HepG2 (cell line): Measurements from ENCODE around the gene MBD5. TPM values are rescaled to one million over a fixed set of nuclear protein-coding genes. Genes with fewer than 3 reads are reported as not detected.
A peak's percentile ranks its signal among the peaks of the same experiment; 100 is the strongest.

Experiments
- ARHGAP35 ChIP-seq: sonication (generic); formaldehyde crosslinking; IDR thresholded peaks from 2 replicates; pipeline ENCODE4 v1.9.0; 2022; ENCODE audit warnings: mild to moderate bottlenecking, inconsistent platforms, moderate library complexity, missing genetic modification reagents, borderline replicate concordance
- BCL6 ChIP-seq: IDR thresholded peaks from 2 replicates; pipeline ENCODE4 v1.6.1; 2016; ENCODE audit warnings: missing genetic modification reagents, missing compliant biosample characterization
- EED ChIP-seq: sonication (generic); formaldehyde crosslinking; IDR thresholded peaks from 2 replicates; pipeline ENCODE4 v1.5.0; 2020; ENCODE audit warnings: mild to moderate bottlenecking, missing genetic modification reagents
- EP300 ChIP-seq, 3 experiments: sonication (generic) in 1 of 3; formaldehyde crosslinking in 1 of 3; IDR thresholded peaks; 2 replicates each; pipeline versions ENCODE4 v1.5.1 to v1.6.1; 2011 to 2020; ENCODE audit warnings: low read depth in 2 of 3, low read length in 2 of 3, borderline replicate concordance in 1 of 3, improper control_type of control experiment in 1 of 3, mild to moderate bottlenecking in 1 of 3, missing genetic modification reagents in 1 of 3, moderate library complexity in 1 of 3
- FOXJ3 ChIP-seq: sonication (generic); formaldehyde crosslinking; IDR thresholded peaks from 2 replicates; pipeline ENCODE4 v1.4.0; 2020; ENCODE audit warnings: missing genetic modification reagents, mild to moderate bottlenecking, borderline replicate concordance
- GTF3A ChIP-seq: sonication (generic); formaldehyde crosslinking; conservative IDR thresholded peaks from 2 replicates; pipeline ENCODE4 v1.4.0; 2020; ENCODE audit warnings: mild to moderate bottlenecking, missing genetic modification reagents
- KDM6A ChIP-seq: IDR thresholded peaks from 2 replicates; pipeline ENCODE4 v1.6.1; 2016; ENCODE audit warnings: low read depth
- KLF15 ChIP-seq: sonication (generic); formaldehyde crosslinking; IDR thresholded peaks from 2 replicates; pipeline ENCODE4 v1.8.1; 2023; ENCODE audit warnings: borderline replicate concordance, mild to moderate bottlenecking, inconsistent platforms, missing genetic modification reagents, mixed read lengths
- LCORL ChIP-seq, 2 experiments: fragments of 450-650 bp in 1 of 2; sonication (generic) in 1 of 2; formaldehyde crosslinking in 1 of 2; IDR thresholded peaks; 2 replicates each; pipeline versions ENCODE4 v1.5.0 to v1.6.1; 2017 to 2020; ENCODE audit warnings: antibody characterized with exemption in 1 of 2, missing genetic modification reagents in 1 of 2
- NR2C2 ChIP-seq: sonication (generic); formaldehyde crosslinking; IDR thresholded peaks from 2 replicates; pipeline ENCODE4 v1.4.0; 2020; ENCODE audit warnings: missing genetic modification reagents, mild to moderate bottlenecking, moderate library complexity, borderline replicate concordance
- PHF5A ChIP-seq: IDR thresholded peaks from one replicate; pipeline ENCODE4 v1.6.1; 2018; ENCODE audit warnings: low read depth, missing genetic modification reagents; ENCODE audit not compliant: unreplicated experiment
- PLRG1 ChIP-seq: fragments of 450-650 bp; conservative IDR thresholded peaks from 2 replicates; pipeline ENCODE4 v1.6.1; 2016
- RBM22 ChIP-seq: fragments of 200-400 bp; formaldehyde crosslinking; optimal IDR thresholded peaks from 2 replicates; pipeline ENCODE3; 2017; ENCODE audit warnings: mild to moderate bottlenecking, low read length, moderate library complexity
- RFX1 ChIP-seq: fragments of 450-650 bp; IDR thresholded peaks from 2 replicates; pipeline ENCODE4 v1.6.1; 2017
- RFX3 ChIP-seq: IDR thresholded peaks from 2 replicates; pipeline ENCODE4 v1.6.1; 2016; ENCODE audit warnings: missing biosample characterization, missing genetic modification reagents
- SMAD3 ChIP-seq: sonication (generic); formaldehyde crosslinking; IDR thresholded peaks from 2 replicates; pipeline ENCODE4 v1.4.0; 2020; ENCODE audit warnings: missing genetic modification reagents
- SMAD9 ChIP-seq: sonication (generic); formaldehyde crosslinking; IDR thresholded peaks from 2 replicates; pipeline ENCODE4 v1.5.1; 2020; ENCODE audit warnings: mild to moderate bottlenecking, missing genetic modification reagents
- SP1 ChIP-seq, 2 experiments: fragments of 450-650 bp in 1 of 2; sonication (generic) in 1 of 2; formaldehyde crosslinking in 1 of 2; IDR thresholded peaks; 2 replicates each; pipeline versions ENCODE4 v1.4.0 to v1.6.1; 2016 to 2020; ENCODE audit warnings: missing genetic modification reagents in 1 of 2
- WIZ ChIP-seq: sonication (generic); formaldehyde crosslinking; IDR thresholded peaks from 2 replicates; pipeline ENCODE4 v1.5.1; 2020; ENCODE audit warnings: mild to moderate bottlenecking, missing genetic modification reagents
- ZNF12 ChIP-seq: sonication (generic); formaldehyde crosslinking; IDR thresholded peaks from 2 replicates; pipeline ENCODE4 v1.5.0; 2020; ENCODE audit warnings: missing genetic modification reagents
- ZNF136 ChIP-seq: sonication (generic); formaldehyde crosslinking; IDR thresholded peaks from 2 replicates; pipeline ENCODE4 v1.8.1; 2022; ENCODE audit warnings: low read depth, mild to moderate bottlenecking, moderate library complexity, missing genetic modification reagents
- ZNF503 ChIP-seq: sonication (generic); formaldehyde crosslinking; IDR thresholded peaks from 2 replicates; pipeline ENCODE4 v1.4.0; 2020; ENCODE audit warnings: missing genetic modification reagents
- ZNF546 ChIP-seq: sonication (generic); formaldehyde crosslinking; conservative IDR thresholded peaks from 2 replicates; pipeline ENCODE4 v1.8.1; 2023; ENCODE audit warnings: mild to moderate bottlenecking, missing genetic modification reagents
- ZNF704 ChIP-seq: sonication (generic); formaldehyde crosslinking; IDR thresholded peaks from 2 replicates; pipeline ENCODE4 v1.8.1; 2023; ENCODE audit warnings: mild to moderate bottlenecking, inconsistent platforms, moderate library complexity, missing genetic modification reagents, borderline replicate concordance
- ZSCAN20 ChIP-seq: sonication (generic); formaldehyde crosslinking; IDR thresholded peaks from 2 replicates; pipeline ENCODE4 v1.4.0; 2020; ENCODE audit warnings: missing genetic modification reagents, mild to moderate bottlenecking, borderline replicate concordance
- polyA plus RNA-seq, 8 experiments: library from polyadenylated mRNA; depleted of rRNA in 3 of 8; stranded (reverse) in 7 of 8; unstranded in 1 of 8; fragments of >200 nt; fragmentation: Illumina TruSeq in 4 of 8; extraction: Trizol in 4 of 8; gene quantifications; 2 replicates each; pipeline versions ENCODE4 v1.2.1 to v1.2.3, GENCODE V29; 2011 to 2016; ENCODE audit warnings: low read depth in 4 of 8, missing spikeins in 1 of 8, mixed read lengths in 1 of 8; ENCODE audit not compliant: insufficient read depth in 1 of 8
- total RNA-seq, 5 experiments: library from RNA; depleted of rRNA; stranded (reverse); fragments of >200 nt; fragmentation: Illumina TruSeq; extraction: Trizol; gene quantifications; 2 replicates each; pipeline ENCODE4 v1.2.3, GENCODE V29; 2016; ENCODE audit warnings: low read depth in 1 of 5

The MBD5 gene
- total and polyA plus RNA-seq, 2 of the 13 experiments (the other 11 are each of a cell fraction or from before 2014, with no cell fraction given): 13.5 to 26.4 TPM

- TF ChIP-seq ZNF704 (CRISPR knock-in tag) (peak; percentile 94), KLF15 (CRISPR knock-in tag) (peak; percentile 47; the same call in 1 of the 2 replicates), ZNF136 (CRISPR knock-in tag) (peak; percentile 88), NR2C2 (CRISPR knock-in tag) (peak; percentile 99), SMAD3 (CRISPR knock-in tag) (peak; percentile 93), ZNF12 (no peak; the same call in 1 of the 2 replicates), PHF5A (no peak), ZSCAN20 (CRISPR knock-in tag) (no peak), EED (peak; percentile 97), BCL6 (CRISPR knock-in tag) (peak; percentile 25; the same call in 1 of the 2 replicates), ZNF546 (CRISPR knock-in tag) (peak; percentile 41; the same call in 1 of the 2 replicates), ZNF503 (CRISPR knock-in tag) (no peak), FOXJ3 (CRISPR knock-in tag) (no peak), RFX3 (CRISPR knock-in tag) (no peak), EP300 (IDR thresholded peaks at IDR 0.05; ENCODE audit: low read depth in 2 of 2, low read length in 2 of 2) (peak in 1 of 2 experiments; percentile 64; a peak in 1 of 4 replicates), EP300 (CRISPR knock-in tag; IDR thresholded peaks at IDR 0.05; ENCODE audit: borderline replicate concordance) (peak; percentile 9; the same call in 1 of the 2 replicates), SMAD9 (no peak), WIZ (0 out of 2 replicates have a peak, but pooled peaks have one; percentile 82), RFX1 (no peak), RBM22 (no peak), LCORL (IDR thresholded peaks at IDR 0.05) (peak; percentile 95), LCORL (CRISPR knock-in tag; IDR thresholded peaks at IDR 0.05) (peak; percentile 91), PLRG1 (no peak), GTF3A (no peak; the same call in 1 of the 2 replicates), KDM6A (CRISPR knock-in tag) (peak; percentile 58; the same call in 1 of the 2 replicates), ARHGAP35 (CRISPR knock-in tag) (peak; percentile 90; the same call in 1 of the 2 replicates), SP1 (IDR thresholded peaks at IDR 0.05) (no peak), SP1 (CRISPR knock-in tag; IDR thresholded peaks at IDR 0.05) (peak; percentile 69)
Measured at GRCh38 chr2:148020111-148021058, 506 bp upstream of the MBD5 start, which contains the start of gene ORC4 (continued).
